Left lung (tissue), 10 donors: Measurements from ENCODE around the gene RTF1. TPM values are rescaled to one million over a fixed set of nuclear protein-coding genes. Genes with fewer than 3 reads are reported as not detected.

Source experiments
- ATAC-seq: fragments of 200-7000 bp; cut with Tn5 transposase; one replicate; pipeline ENCODE4 v1.9.1; 2020; ENCODE audit warnings: moderate library complexity
- DNase-seq, 4 donors: peaks; one replicate each; pipeline ENCODE4 v3.0.0-alpha.2; 2013 to 2020
- H3K27ac ChIP-seq, 2 donors: fragments of 200-600 bp; sonication (generic) in 1 of 2; one replicate each; pipeline versions ENCODE4 v1.5.0 to v1.8.0; 2020 to 2021
- H3K27me3 ChIP-seq, 2 donors: fragments of 200-600 bp; sonication (generic) in 1 of 2; one replicate each; pipeline versions ENCODE4 v1.5.0 to v1.8.0; 2020 to 2021
- H3K36me3 ChIP-seq, 2 donors: fragments of 200-600 bp; sonication (generic) in 1 of 2; one replicate each; pipeline versions ENCODE4 v1.5.0 to v1.8.0; 2020 to 2021
- H3K4me1 ChIP-seq, 2 donors: fragments of 200-600 bp; one replicate each; pipeline ENCODE4 v1.8.0; 2021
- H3K4me3 ChIP-seq, 2 donors: fragments of 200-600 bp; sonication (generic) in 1 of 2; one replicate each; pipeline versions ENCODE4 v1.5.0 to v1.8.0; 2020 to 2021; ENCODE audit warnings: mild to moderate bottlenecking in 1 of 2
- H3K9me3 ChIP-seq, 2 donors: fragments of 200-600 bp; sonication (generic) in 1 of 2; one replicate each; pipeline versions ENCODE4 v1.5.0 to v1.8.0; 2020 to 2021
- intact Hi-C, 2 donors: fragments of 100-400 bp; cut with DNase I; formaldehyde crosslinking; loops; one replicate each; pipeline versions ENCODE4 v1.11.2 to v1.14.2; 2022
- polyA plus RNA-seq, 6 donors: library from polyadenylated mRNA; unstranded; fragments of 120-200 nt; gene quantifications; one replicate each; pipeline ENCODE4 v1.2.1, GENCODE V29; 2013; ENCODE audit not compliant: insufficient read length in 6 of 6
- total RNA-seq, 2 donors: library from RNA; stranded (reverse); fragmentation: NEBNext Ultra II Directional; extraction: Animal tissue kit (Norgen Biotek cat#: 25700); gene quantifications; one replicate each; pipeline ENCODE4 v1.2.1, GENCODE V29; 2021
- TF ChIP-seq, protein P1 (sequence below), 2 donors: fragments of 200-600 bp; sonication (generic) in 1 of 2; IDR thresholded peaks; one replicate each; pipeline versions ENCODE4 v1.5.0 to v1.8.0; 2021; ENCODE audit warnings: antibody characterized with exemption in 2 of 2
- donor health status: DM: no; HTN: yes; CAD: no.
- donor health status: DM: no; HTN: no; CAD: no.

The RTF1 gene
- total and polyA plus RNA-seq, 8 donors = 22.3 to 70.6 (median 69.2) TPM

DNA sequence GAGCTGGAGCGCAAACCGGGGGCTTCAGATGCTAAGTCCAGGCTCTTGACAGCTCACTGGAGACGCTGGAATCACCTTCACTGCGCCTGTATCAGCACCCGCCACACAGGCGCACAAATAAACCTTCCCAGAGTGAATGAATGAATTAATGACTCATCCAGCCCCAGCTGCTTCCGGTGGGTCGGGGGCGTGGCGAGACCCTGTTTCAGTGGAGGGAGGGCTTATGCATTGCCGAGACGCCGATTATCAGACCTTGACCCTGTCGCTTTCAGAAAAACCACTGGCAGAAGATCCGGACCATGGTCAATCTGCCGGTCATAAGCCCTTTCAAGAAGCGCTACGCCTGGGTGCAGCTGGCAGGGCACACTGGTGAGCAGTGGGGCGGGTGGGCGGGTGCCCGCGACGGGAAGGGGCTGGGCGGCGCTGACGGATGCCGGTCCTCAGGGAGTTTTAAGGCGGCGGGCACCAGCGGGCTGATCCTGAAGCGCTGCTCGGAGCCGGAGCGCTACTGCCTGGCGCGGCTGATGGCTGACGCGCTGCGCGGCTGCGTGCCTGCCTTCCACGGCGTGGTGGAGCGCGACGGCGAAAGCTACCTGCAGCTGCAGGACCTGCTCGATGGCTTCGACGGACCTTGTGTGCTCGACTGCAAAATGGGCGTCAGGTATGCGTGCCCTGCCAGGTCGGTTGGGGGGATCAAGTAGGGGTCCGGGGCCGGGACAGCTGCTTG lies 84.5 kb downstream of the RTF1 start:
- Histone ChIP-seq H3K9me3 (no peaks in the 10 kb centered on the region), H3K4me3 (no peak overlapping the region), H3K27ac (no peak overlapping the region), H3K36me3 (no peaks in the 10 kb centered on the region), H3K27me3 (peaks cover 37 to 87% of the 10 kb centered on the region in 2 donors), H3K4me1 (peaks cover 21 to 28% of the 10 kb centered on the region in 2 donors)
- ATAC-seq = peak; percentile 50
- TF ChIP-seq, protein P1, sequence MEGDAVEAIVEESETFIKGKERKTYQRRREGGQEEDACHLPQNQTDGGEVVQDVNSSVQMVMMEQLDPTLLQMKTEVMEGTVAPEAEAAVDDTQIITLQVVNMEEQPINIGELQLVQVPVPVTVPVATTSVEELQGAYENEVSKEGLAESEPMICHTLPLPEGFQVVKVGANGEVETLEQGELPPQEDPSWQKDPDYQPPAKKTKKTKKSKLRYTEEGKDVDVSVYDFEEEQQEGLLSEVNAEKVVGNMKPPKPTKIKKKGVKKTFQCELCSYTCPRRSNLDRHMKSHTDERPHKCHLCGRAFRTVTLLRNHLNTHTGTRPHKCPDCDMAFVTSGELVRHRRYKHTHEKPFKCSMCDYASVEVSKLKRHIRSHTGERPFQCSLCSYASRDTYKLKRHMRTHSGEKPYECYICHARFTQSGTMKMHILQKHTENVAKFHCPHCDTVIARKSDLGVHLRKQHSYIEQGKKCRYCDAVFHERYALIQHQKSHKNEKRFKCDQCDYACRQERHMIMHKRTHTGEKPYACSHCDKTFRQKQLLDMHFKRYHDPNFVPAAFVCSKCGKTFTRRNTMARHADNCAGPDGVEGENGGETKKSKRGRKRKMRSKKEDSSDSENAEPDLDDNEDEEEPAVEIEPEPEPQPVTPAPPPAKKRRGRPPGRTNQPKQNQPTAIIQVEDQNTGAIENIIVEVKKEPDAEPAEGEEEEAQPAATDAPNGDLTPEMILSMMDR (IDR thresholded peaks at IDR 0.05) = no peak
- intact Hi-C loops = no loop called here
- no peak for DNase-seq

DNA sequence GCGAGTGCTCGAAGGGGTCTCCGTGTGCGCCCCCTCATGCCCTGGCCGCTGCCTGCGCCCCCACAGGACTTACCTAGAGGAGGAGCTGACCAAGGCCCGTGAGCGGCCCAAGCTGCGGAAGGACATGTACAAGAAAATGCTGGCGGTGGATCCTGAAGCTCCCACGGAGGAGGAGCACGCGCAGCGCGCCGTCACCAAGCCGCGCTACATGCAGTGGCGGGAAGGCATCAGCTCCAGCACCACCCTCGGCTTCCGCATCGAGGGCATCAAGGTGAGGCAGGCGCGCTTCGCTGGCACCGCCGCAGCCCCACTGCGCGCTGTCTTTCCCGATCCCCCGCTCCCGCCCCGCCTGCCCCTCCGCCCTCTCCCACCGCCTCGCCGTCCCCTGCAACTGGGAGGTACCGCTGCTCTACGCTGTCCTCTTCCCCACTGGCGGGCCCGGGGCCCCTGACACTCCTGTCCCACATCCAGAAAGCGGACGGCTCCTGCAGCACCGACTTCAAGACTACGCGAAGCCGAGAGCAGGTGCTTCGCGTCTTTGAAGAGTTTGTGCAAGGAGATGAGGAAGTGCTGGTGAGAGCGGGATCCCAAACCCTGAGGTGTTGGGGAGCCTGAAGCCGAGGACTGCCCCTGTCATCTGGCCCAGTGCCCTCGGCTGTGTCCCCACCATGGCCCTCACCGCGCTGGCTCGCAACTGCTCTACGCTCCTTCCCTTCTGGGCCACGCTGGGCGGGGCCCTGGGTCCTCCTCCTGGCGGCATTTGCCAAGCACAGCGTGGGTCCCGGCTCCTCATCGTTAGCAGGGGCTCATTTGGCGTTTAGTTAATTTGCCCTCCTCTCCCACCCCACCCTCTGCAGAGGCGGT lies 85.3 kb downstream of the RTF1 start:
- Histone ChIP-seq H3K4me1 (peaks cover 21 to 28% of the 10 kb centered on the region in 2 donors), H3K36me3 (no peaks in the 10 kb centered on the region), H3K9me3 (no peaks in the 10 kb centered on the region), H3K27ac (no peak overlapping the region), H3K4me3 (peak overlapping the region in 1 of 2 donors; percentile 30), H3K27me3 (peaks cover 37 to 78% of the 10 kb centered on the region in 2 donors)
- DNase-seq (peak in 1 of 4 donors; percentile 88), ATAC-seq (peak; percentile 58)
- intact Hi-C loops = no loop called here
- TF ChIP-seq, protein P1 (IDR thresholded peaks at IDR 0.05) = no peak

DNA sequence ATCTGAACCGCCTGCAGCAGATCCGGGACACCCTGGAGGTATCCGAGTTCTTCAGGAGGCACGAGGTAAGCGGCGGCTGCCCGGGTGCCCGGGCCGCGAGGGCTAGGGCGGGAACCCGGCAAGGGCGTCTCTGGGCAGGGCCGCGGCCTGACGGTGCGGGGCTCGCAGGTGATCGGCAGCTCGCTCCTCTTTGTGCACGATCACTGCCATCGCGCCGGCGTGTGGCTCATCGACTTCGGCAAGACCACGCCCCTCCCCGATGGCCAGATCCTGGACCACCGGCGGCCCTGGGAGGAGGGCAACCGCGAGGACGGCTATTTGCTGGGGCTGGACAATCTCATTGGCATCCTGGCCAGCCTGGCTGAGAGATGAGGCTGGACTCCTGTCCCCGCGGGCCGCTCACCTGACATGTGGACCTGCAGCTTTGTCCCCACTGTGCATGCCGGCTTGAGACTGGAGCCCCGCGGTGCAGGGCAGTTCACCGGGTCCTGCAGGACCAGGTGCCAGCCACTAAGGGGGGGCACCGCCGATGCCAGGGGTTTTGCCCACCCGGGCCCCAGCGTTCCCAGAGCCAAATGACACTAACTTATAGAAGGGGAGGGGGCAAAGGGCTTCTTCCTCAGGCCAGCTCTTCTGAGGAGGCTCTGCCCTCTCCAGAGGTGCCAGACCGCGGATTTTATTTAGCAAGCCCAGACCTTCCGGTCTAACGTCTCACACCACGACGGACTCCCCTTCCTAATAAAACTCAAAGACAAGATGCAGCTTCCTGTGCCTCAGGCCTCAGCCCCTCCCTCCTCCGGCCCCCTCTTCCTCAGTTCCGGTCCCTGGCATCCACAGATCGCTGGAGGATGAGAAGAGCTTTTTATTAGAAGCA lies 86.1 kb downstream of the RTF1 start:
- ATAC-seq (peak; percentile 21), DNase-seq (no peak)
- peak overlapping the region in 1 of 2 donors; percentile 30 for H3K4me3 ChIP-seq
- intact Hi-C loops = no loop called here
- H3K4me1 ChIP-seq = peaks cover 21 to 28% of the 10 kb centered on the region in 2 donors
- H3K27me3 ChIP-seq = peaks cover 37 to 70% of the 10 kb centered on the region in 2 donors
- TF ChIP-seq, protein P1 (IDR thresholded peaks at IDR 0.05) = no peak
- H3K36me3 ChIP-seq = no peaks in the 10 kb centered on the region
- no peak overlapping the region for H3K27ac ChIP-seq
- H3K9me3 ChIP-seq = no peaks in the 10 kb centered on the region

DNA sequence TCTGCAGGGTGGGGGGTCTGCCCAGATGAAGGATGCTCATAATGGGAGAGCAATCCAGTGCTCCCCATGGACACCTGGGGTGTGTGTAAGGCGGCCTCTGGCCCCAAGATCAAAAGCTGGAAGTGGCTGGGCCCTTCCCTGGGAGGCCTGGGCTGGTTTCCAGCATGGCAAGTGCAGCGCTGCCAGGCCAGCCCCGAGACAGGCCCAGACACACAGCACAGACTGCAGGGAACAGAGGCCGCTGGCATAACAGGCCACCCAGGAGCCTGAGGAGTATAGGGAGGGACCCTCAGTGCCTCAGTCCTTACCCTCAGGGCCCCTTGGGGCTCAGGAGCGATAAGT lies 86.7 kb downstream of the RTF1 start:
- Histone ChIP-seq H3K4me3 (no peak overlapping the region), H3K4me1 (peaks cover 21 to 28% of the 10 kb centered on the region in 2 donors), H3K27me3 (peaks cover 37 to 64% of the 10 kb centered on the region in 2 donors), H3K36me3 (no peaks in the 10 kb centered on the region), H3K9me3 (no peaks in the 10 kb centered on the region), H3K27ac (no peak overlapping the region)
- intact Hi-C loops = no loop called here
- no peak for DNase-seq
- TF ChIP-seq, protein P1 (IDR thresholded peaks at IDR 0.05) = no peak
- no peak for ATAC-seq
